ENCODE measurements around the gene METAP2.

DNA sequence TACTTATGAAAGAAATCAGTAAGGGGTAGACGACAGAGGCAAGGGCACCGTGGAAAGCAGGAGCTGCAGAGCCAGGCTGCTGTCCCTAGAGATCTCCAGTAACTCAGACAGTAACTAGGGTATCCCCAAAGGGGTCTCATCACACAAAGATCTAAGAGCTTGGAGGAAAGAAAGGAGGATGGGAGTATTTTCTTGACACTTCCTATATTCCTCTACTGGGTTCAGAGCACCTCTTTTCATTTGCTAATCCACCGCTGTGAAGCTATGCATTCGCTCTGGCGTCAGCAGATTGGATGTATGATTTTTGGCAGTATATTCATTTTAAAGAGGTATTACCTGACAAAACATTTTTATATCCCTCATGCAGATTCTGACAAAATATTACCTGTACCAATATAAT, 64.7 kb downstream of the METAP2 start:
- TF ChIP-seq PRRX2 (CRISPR knock-in tag; IDR thresholded peaks at IDR 0.05) (no peak), CREB1 (CRISPR knock-in tag; IDR thresholded peaks at IDR 0.05) (no peak), ELF4 (CRISPR knock-in tag; IDR thresholded peaks at IDR 0.05; ENCODE audit: low read depth) (no peak), ZNF281 (CRISPR knock-in tag; IDR thresholded peaks at IDR 0.05) (no peak)
- TF ChIP-seq, protein P1, sequence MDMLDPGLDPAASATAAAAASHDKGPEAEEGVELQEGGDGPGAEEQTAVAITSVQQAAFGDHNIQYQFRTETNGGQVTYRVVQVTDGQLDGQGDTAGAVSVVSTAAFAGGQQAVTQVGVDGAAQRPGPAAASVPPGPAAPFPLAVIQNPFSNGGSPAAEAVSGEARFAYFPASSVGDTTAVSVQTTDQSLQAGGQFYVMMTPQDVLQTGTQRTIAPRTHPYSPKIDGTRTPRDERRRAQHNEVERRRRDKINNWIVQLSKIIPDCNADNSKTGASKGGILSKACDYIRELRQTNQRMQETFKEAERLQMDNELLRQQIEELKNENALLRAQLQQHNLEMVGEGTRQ (CRISPR knock-in tag; IDR thresholded peaks at IDR 0.05), result no peak
- TF ChIP-seq, protein P2, sequence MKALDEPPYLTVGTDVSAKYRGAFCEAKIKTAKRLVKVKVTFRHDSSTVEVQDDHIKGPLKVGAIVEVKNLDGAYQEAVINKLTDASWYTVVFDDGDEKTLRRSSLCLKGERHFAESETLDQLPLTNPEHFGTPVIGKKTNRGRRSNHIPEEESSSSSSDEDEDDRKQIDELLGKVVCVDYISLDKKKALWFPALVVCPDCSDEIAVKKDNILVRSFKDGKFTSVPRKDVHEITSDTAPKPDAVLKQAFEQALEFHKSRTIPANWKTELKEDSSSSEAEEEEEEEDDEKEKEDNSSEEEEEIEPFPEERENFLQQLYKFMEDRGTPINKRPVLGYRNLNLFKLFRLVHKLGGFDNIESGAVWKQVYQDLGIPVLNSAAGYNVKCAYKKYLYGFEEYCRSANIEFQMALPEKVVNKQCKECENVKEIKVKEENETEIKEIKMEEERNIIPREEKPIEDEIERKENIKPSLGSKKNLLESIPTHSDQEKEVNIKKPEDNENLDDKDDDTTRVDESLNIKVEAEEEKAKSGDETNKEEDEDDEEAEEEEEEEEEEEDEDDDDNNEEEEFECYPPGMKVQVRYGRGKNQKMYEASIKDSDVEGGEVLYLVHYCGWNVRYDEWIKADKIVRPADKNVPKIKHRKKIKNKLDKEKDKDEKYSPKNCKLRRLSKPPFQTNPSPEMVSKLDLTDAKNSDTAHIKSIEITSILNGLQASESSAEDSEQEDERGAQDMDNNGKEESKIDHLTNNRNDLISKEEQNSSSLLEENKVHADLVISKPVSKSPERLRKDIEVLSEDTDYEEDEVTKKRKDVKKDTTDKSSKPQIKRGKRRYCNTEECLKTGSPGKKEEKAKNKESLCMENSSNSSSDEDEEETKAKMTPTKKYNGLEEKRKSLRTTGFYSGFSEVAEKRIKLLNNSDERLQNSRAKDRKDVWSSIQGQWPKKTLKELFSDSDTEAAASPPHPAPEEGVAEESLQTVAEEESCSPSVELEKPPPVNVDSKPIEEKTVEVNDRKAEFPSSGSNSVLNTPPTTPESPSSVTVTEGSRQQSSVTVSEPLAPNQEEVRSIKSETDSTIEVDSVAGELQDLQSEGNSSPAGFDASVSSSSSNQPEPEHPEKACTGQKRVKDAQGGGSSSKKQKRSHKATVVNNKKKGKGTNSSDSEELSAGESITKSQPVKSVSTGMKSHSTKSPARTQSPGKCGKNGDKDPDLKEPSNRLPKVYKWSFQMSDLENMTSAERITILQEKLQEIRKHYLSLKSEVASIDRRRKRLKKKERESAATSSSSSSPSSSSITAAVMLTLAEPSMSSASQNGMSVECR (CRISPR knock-in tag; IDR thresholded peaks at IDR 0.05; ENCODE audit: borderline replicate concordance), result no peak

All from WTC11 (cell line).